GM18508 (cell line): ENCODE results near the gene GRAMD2B.
A peak's percentile ranks its signal among the peaks of the same experiment; 100 is the strongest.
"Not testable (repeated sequence)": the region's sequence is repeated elsewhere in the genome, so short reads cannot be mapped to it uniquely, and the experiment has no call there.

ENCODE experiments used
- ATAC-seq: cut with Tn5 transposase; IDR thresholded peaks from one replicate; pipeline ENCODE4 v1.9.1; 2021; ENCODE audit warnings: moderate number of reproducible peaks; ENCODE audit not compliant: insufficient read depth, unreplicated experiment

Gene GRAMD2B

DNA sequence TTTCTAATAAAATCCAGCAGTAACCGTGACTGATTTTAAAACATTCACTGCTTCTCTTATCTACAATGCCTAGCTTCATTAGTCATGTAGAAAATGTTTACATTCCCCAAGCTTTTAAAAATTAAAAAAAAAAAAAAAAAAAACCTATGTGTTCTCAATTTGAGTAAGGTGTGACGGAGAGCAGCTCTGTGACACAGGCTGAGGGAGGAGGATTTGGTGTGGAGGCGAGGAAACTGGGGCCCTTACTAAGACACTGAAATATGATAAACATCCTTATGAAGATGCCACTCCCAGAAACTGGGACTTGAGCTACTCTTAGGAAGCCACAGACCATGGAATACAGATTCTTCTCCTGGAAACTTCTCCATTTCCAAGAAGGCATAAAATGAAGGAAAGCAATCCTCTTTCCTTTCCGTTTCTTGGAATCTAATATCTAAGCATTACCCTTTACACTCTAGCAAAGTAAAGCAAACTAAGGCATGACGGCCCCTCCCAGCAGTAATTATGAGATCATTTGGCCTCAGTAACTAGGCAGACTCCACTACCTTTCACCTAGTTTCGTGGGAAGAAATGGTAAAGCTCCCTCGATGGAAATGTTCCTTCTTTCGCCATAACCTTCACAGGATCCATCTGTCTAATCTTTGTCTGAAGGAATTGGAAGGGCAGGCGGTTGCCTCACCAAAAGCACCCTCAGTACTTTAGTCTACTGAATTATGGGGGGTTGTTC is 23.5 kb downstream of the GRAMD2B start:
- peak; percentile 24 for ATAC-seq

DNA sequence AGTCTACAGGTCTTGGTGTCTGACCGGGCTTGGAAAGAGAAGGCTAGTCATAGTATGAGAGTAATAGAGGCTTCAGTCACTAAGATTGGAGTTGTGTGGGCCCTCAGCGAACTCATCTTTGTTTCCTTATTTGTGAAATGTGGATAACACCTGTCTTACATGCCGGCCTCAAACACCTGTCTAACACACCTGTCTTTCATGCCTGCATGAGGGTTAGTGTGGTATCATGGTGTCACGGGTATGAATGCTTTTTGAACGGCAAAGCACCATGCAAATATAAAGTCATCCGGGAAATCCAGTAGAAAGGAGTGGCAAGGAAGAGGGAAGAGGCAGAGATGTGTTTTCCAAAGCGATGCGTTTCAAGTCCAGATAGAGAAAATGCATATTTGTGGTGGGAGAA is 25.5 kb downstream of the GRAMD2B start:
- ATAC-seq = no peak

DNA sequence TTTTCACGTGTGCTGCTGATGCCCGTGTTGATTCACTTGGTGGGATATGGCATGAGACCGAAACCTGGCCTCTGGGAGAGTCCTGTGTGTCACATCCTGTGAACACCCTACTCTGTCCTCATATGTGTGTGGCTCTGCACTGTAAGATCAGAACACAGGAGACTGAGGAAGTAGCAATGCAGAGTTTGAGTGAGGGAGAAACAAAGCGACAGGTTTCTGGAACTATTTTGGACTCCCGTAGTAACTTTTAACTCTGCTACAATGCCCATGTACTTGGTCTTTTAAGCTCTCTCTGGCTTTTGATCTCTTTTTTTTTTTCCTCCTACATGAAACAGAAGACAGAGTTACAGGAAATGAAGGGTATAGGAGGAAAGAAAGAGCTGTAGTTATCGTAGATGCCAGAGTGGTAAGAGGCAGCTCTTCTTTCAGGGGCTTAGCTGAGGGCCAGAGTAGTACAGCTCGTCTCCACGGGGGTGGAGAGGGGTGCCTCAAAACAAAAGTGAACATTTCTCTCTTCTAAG is 26.6 kb downstream of the GRAMD2B start:
- peak; percentile 81 for ATAC-seq

DNA sequence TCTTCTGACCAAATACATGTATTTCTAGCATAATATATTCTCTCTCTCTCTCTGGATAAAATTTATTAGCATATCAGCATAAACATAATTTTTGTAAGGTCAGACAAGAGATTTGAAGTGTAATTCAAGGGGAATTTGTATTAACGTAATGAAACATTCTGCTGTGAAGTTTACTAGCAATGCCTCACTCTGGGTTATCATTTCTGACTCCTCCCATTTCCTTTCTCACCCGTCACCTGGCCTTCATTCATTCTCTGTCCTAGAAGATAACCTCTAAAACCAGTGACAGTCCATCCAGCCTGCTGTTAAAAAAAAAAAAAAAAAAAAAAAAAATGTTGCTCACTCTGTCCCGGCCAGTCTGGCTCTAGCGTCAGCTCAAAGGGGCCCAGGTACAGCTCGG is 27.1 kb downstream of the GRAMD2B start:
- peak; percentile 38 for ATAC-seq

DNA sequence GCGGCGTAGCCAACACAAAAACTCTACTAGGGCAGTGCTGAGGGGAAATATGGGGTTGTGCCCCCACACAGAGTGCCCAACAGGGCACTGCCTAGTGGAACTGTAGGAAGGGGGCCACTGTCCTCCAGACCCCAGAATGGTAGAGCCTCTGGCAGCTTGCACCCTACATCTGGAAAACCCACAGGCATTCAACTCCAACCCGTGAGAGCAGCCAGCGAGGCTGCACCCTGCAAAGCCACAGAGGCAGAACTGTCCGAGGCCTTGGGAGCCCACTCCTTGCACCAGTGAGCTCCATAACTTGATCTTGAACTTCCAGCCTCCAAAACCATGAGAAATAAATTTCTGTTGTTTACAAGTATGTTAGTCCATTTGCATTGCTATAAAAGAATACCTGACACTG is 27.7 kb downstream of the GRAMD2B start:
- no peak for ATAC-seq

DNA sequence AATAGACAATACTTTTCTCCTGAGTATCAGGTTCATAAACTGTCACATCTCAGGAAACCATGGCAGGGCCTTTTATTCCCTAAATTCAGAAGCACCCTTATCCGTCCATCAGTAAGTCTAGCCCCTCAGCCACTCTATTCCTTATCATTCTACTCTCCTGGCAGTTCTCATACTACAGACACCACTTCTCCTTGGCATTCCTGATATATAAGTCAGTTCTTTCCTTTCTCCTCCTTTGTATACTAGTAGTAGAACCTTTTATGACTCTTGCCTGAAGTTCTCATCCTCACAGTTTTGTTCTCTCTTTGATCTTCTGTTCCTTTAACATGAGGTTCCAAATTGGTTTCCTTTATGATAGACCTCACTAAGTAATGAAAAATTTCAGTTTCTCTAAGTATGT is 29.3 kb downstream of the GRAMD2B start:
- no peak for ATAC-seq

DNA sequence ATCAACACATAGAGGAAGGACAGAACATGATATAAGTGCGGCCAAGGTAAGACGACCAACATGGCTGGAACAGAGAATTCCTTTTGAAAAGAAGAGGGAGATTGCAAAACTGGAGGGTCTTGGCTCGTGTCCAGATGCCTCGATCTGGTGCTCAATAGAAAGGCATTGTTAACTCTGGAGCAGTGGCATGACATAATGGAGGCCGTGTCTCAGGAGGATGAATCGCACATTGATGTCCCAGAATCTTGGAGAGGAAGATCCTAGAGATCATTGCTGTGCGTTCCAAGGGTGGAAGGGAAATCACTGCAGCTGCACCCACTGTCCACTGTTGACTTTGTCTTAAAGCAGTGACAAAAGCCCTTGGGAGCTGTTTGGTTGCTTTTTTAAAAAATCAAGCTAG is 30.9 kb downstream of the GRAMD2B start:
- ATAC-seq = no peak

DNA sequence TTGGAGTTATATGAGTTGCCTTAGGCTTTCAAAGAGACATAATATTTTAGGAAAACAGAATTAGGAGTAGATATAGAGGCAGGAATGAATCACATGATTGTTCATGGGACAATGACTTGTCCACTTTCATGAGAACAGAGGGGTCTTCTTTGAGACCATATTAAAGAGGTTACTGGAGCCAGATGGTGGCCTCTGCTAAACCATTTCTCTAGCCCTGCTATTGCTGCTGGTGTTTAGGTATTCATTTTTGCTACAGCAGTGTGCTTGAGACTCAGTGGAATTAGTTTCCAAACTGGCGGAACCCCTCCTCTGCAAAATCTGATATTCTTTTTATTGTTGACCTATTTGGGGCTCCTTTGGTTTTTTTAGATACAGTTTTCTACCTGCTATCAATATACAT is 31.3 kb downstream of the GRAMD2B start:
- ATAC-seq = no peak

DNA sequence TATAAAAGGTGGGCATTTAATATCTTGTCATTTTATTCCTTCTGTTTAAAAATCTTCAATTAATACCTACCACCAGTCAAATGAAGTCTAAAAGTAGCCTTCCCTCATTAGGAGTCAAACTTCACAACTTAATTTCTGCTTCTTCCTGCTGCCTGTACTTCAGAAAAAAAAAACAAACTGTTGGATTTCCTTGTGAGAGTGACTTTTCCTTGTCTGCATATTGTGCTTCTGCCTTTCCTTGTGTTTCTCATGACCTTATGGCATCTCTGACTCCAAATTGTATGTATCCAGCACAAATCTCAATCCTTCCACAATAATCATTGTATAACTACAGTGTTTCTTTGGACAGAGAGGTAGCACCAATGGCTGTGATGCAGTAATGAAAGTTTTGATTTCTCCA is 32.1 kb downstream of the GRAMD2B start:
- no peak for ATAC-seq

DNA sequence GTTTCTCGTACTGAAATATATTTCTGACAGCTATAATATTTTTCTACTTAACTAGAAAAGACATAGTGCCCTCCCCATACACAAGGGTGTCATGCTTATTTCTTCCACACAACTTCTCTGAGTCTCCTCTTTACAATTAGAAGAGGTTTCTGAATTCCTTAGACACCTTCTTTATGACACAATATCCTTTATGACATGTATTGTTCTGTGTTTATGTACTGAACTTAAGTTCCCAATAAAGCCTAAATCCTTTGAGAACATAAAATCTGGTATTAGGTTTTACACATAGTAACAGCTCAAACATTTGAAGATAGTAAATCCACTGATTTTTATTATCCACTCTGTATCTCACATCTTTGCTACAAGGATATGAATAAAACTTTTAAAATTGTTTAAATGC is 32.5 kb downstream of the GRAMD2B start:
- ATAC-seq = no peak

DNA sequence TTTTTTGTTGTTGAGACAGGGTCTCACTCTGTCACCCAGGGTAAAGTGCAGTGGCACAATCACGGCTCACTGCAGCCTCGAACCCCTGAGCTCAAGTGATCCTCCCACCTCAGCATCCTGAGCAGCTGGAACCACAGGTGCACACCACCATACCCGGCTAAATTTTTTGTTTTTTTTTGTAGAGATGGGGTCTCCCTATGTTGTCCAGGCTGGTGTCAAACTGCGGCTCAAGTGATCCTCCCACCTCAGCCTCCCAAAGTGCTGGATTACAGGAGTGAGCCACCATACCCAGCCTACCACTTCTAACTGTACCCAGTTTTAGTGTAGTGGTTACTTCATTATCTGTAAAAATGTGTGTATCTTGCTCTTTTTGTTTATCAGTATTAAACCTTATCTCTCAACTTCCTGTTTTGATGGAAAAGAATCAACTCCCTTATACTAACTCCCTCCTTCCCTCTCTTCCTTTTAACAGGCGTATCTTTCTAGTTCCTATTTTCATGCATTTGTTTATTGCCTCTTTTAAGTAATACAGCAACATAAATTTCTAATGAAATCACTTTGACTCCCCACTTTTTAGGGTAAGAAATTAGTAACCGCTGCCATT is 33.1 kb downstream of the GRAMD2B start:
- ATAC-seq = no peak

DNA sequence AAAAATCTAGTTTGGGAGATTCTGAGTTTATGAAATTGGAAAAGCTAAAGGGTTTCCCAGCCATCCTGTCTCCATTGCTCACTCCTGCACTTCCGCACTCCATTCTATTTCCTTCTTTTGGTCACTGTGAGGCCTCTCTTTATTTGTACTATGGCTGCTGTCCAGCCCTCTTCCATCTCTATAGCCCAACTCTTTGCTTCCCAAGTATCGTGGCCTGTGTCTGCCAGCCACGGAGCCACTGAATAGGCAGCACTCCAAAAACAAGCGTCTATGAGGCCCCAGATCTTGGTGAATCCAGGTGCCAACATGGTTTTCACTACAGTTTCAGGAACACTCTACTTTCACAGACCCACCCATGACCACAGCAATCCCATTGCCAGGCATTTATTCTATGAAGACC is 37.2 kb downstream of the GRAMD2B start:
- no peak for ATAC-seq

DNA sequence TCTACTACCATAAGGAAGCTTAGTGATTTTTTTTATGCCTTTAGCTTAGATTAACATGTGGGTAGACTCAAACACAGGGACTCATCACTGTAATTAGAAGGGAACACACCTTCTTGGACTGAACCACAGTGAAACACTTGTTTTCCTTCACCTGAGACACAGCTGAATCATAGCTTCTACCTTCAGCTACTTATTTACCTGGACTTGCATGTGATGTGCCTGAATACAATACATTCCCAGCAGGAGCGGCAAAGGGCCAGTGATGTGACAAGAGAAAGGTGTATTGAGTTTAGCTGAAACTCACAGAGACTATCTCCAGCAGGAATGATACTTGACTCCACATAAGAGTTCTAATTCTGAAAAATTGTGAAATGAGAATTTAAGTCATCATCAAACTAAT is 37.8 kb downstream of the GRAMD2B start:
- no peak for ATAC-seq

DNA sequence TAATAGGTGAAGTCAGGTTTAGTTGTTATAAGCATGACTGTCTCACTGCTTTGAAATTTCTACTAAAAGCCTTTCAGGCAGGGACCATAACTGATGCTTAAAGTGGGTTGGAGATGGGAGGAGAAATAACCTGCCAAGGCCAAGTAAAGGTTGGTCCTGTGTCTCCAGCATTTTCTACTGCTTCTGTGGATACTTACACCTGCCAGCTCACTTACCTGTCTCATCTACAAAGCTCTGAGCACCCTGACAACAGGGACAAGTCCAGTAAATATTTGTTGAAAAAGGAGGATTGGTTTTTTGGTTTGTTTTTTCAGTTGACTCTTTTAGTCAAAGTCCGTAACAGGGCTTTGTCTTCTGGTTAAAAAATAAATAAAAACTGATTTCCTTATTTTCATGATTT is 38.6 kb downstream of the GRAMD2B start:
- ATAC-seq = no peak

DNA sequence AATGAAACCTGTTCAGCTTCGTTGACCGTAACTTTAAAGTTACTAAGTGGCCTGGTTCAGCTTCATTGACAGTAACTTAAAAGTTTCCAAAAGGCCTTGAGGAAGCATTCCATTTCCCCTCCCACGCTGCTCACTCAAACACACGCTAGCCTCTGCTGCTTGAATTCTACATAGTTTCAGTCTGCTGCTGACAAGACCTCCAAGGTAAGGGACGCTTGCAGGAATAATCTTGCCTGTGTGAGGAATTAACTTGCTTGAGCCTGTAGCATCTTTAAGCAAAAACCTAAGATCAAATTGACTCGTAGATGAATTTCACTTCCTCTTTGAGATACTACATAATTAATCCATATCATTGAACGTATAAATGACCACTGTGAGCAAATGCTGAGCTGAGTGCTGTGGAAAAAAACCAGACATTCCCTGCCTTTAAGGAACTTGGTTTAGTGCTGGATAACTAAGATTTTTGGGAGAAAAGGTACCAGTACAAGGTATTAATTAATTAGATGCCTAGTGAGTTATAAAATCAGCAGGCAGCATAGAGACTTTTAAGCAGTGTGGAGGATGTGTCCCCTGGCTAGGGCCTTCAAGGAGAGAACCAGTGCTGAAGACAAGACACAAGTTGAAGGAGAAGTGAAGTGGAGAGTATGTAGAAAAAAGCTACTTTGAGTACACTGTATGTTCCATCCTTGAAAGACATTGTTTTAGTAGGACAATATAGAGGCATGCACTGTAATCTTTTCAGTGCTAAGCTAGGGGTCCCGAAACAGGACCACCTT is 39.2 kb downstream of the GRAMD2B start:
- ATAC-seq = peak; percentile 80

DNA sequence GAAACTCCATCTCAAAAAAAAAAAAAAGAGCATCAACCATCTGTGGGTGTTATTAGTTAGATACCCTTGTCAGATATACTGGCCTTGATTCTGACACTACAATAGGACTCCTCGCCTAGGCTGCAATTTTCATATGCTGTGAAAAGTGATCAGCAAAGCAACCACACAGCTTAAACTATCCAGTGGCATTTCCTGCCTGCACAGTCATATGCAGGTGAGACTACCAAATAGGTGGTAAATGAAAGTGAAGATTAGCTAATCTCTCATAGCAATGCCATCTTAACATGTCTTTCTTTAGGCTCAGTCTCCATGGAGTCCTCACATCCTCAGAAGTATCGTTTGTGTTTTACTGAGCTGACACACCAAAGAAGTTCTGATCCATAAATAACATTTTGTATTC is 40.8 kb downstream of the GRAMD2B start:
- ATAC-seq = peak; percentile 32

DNA sequence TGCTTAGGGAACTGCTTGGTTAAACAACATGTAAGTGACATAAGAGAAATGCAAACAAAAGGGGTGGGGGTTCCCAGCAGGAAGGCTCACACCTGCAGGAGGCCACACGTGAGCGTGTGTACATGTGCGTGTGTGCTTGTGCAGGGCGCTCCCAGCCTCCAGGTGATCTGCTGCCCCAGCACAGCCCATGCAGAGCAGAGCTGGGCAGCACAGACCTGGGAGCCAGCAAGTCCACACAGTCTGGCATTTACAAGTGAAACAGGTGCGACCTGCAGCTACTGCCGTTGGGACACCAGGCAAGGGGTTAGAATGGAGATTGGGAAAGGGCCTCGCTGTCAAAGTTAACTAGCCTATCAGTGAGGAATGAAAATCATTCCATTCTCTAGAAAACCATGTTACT is 41.8 kb downstream of the GRAMD2B start:
- ATAC-seq = no peak

DNA sequence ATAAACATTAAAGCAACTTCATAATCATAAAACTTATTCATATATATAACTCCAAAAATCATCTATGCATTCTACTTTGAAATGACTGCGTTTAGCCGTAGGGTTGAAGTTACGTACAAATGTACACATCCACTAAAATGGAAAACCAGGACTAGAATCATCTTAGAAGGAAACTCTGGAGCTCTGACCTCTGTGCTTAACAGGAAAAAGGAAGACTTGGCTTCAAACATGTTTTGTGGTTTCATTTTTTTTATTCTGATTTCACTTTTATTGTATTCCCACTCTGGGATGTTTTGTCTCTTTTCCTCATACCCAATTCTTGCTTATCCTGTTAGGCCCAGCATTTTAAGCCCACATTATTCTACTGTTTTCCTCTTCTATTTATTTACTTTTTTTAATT is 44.9 kb downstream of the GRAMD2B start:
- ATAC-seq = no peak

DNA sequence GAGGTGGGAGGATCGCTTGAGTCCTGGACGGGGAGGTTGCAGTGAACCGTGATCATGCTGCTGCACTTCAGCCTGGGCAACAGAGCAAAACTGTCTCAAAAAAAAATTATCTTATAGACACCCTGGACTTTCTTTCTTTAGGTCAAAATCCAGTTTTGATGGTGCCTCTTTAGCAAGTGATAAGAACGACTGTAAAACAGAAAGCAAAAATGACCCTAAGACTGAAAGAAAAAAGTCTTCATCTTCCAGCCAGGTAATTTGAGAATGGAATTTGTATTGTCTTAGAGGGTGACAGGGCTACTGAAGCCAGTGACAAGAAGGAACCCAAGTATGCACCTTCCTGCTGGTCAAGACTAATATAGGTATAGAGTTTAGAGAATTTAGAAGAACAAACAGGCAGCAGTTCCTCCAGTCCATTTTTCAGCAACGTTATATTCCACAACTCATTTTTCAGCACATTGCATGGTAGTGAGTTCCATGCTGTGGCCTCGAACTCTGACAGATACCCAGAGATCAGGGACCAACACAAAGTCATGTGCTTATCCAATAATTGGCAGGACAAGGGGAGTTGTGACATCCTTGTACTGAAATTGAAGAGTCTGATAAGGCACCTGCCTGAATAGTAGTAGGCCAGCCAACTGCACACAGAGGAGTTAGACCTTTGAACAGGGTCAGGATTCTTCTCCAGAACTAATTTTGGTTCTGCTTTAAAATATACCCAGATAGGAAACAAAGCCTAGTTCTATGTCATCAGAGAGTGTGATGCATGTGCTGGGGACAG is 46.5 kb downstream of the GRAMD2B start:
- ATAC-seq = no peak

DNA sequence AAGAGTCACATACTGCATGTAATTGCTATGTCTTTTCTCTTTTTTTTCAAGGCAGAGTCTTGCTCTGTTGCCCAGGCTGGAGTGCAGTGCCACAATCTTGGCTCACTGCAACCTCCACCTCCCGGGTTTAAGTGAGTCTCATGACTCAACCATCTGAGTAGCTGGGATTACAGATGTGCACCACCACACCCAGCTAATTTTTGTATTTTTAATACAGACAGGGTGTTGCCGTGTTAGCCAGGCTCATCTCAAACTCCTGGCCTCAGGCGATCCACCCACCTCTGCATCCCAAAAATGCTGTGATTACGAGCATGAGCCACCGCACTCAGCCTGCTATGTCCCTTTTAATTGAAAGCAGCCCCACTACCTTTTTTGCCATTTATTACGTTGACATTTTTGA is 47.3 kb downstream of the GRAMD2B start:
- ATAC-seq = not testable (repeated sequence)

DNA sequence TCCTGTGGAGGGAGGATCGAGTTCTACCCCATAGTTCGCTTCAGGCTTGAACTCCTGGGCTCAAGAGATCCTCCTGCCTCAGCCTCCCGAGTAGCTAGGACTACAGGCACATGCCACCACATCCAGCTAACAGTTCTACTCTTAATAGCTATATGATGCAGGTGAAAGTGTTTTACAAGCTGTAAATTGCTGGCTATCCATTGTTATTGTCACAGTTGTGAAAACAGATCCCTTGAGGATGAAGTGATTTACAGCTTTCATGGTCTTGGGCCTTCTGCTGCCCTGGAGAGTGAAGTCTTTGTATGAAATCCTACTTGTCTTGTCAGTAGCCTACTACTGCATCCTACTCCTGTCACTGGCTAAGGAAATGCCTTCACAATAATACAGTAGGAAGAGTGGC is 48.0 kb downstream of the GRAMD2B start:
- ATAC-seq = no peak
